Ishikawa (cell line): ENCODE data around the gene EEF2K.

Experiments used
- CEBPB ChIP-seq: IDR thresholded peaks from 2 replicates; pipeline ENCODE4 v1.6.1; 2012
- CREB1 ChIP-seq: IDR thresholded peaks from 2 replicates; pipeline ENCODE4 v1.6.1; 2012; ENCODE audit warnings: low read depth
- EGR1 ChIP-seq: IDR thresholded peaks from 2 replicates; pipeline ENCODE4 v1.6.1; 2012
- EP300 ChIP-seq: IDR thresholded peaks from 2 replicates; pipeline ENCODE4 v1.6.1; 2012; ENCODE audit warnings: borderline replicate concordance
- FOXM1 ChIP-seq: IDR thresholded peaks from 2 replicates; pipeline ENCODE4 v1.6.1; 2012; ENCODE audit warnings: low read depth, borderline replicate concordance
- MAX ChIP-seq: IDR thresholded peaks from 2 replicates; pipeline ENCODE4 v1.6.1; 2012
- NFIC ChIP-seq: IDR thresholded peaks from 2 replicates; pipeline ENCODE4 v1.6.1; 2012
- RAD21 ChIP-seq: IDR thresholded peaks from 2 replicates; pipeline ENCODE4 v1.6.1; 2012; ENCODE audit warnings: low read depth
- REST ChIP-seq: IDR thresholded peaks from 2 replicates; pipeline ENCODE4 v1.6.1; 2012; ENCODE audit warnings: low read depth, mild to moderate bottlenecking
- TAF1 ChIP-seq: IDR thresholded peaks from 2 replicates; pipeline ENCODE4 v1.6.1; 2012; ENCODE audit warnings: low read depth, mild to moderate bottlenecking
- TCF12 ChIP-seq: IDR thresholded peaks from 2 replicates; pipeline ENCODE4 v1.6.1; 2012; ENCODE audit warnings: low read depth
- TEAD4 ChIP-seq: IDR thresholded peaks from 2 replicates; pipeline ENCODE4 v1.6.1; 2012
- YY1 ChIP-seq: IDR thresholded peaks from 2 replicates; pipeline ENCODE4 v1.6.1; 2012; ENCODE audit warnings: low read depth
- ZBTB7A ChIP-seq: IDR thresholded peaks from 2 replicates; pipeline ENCODE4 v1.6.1; 2012; ENCODE audit warnings: low read depth
- TF ChIP-seq, protein P1 (sequence below): IDR thresholded peaks from 2 replicates; pipeline ENCODE4 v1.6.1; 2012

The EEF2K gene

GRCh38 chr16:22177968-22178930 lies 27.8 kb upstream of the EEF2K start:
- TF ChIP-seq ZBTB7A (no peak), RAD21 (no peak), REST (no peak), TEAD4 (no peak), FOXM1 (no peak), NFIC (no peak), MAX (no peak), TAF1 (no peak), EGR1 (no peak), CREB1 (no peak), TCF12 (no peak)
- TF ChIP-seq, protein P1, sequence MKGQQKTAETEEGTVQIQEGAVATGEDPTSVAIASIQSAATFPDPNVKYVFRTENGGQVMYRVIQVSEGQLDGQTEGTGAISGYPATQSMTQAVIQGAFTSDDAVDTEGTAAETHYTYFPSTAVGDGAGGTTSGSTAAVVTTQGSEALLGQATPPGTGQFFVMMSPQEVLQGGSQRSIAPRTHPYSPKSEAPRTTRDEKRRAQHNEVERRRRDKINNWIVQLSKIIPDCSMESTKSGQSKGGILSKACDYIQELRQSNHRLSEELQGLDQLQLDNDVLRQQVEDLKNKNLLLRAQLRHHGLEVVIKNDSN, result no peak

DNA sequence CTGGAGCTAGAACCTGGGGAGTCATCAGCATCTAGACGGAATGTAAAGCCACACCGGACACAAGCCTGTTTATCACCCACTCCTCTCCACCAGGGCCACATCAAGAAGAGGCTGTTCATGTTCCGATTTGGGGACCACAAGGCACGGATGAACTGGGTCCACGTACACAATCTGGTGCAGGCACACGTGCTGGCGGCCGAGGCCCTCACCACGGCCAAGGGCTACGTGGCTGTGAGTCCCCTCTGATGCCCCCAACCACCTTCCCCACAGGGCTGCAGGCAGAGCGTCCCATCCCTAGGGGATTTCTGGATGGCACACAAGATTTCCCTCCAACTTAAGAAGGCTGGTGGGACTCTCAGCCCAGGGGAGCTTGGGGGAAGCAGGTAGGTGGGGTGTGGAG lies 24.7 kb upstream of the EEF2K start:
- TF ChIP-seq MAX (no peak), ZBTB7A (no peak), TCF12 (no peak), CREB1 (no peak), YY1 (no peak), RAD21 (no peak), EGR1 (no peak), TEAD4 (no peak)
- TF ChIP-seq, protein P1, result no peak

DNA sequence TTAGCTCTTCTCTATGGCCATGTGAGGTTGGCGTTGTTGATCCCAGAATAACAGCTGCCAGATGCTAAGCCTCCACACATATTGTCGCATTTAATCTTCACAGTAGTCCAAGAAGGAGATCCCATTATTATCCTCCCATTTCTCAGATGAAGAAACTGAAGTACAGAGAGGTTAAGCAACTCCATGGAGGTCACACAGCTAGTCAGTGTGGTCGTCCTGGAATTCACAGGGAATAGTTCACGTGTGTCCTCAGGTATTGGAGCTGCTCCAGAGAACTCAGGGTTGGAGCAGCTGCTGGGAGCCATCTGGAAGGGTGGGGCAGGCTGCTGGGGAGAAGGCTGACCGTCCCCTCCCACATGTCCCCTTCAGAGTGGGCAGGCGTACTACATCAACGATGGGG lies 24.2 kb upstream of the EEF2K start:
- TF ChIP-seq FOXM1 (no peak), CREB1 (no peak), CEBPB (no peak), TAF1 (no peak), YY1 (no peak)

- no peak for TF ChIP-seq RAD21
- TF ChIP-seq NFIC, result no peak
- no peak for TF ChIP-seq REST
- TF ChIP-seq TCF12, result no peak
- no peak for TF ChIP-seq FOXM1
- TF ChIP-seq EP300, result no peak
- TF ChIP-seq MAX, result no peak
- TF ChIP-seq, protein P1, result no peak
- no peak for TF ChIP-seq CREB1
- no peak for TF ChIP-seq EGR1
- no peak for TF ChIP-seq CEBPB
- TF ChIP-seq YY1, result no peak
- TF ChIP-seq ZBTB7A, result no peak
- TF ChIP-seq TAF1, result no peak
- no peak for TF ChIP-seq TEAD4
Measured at GRCh38 chr16:22183335-22183734, 22.7 kb upstream of the EEF2K start.

DNA sequence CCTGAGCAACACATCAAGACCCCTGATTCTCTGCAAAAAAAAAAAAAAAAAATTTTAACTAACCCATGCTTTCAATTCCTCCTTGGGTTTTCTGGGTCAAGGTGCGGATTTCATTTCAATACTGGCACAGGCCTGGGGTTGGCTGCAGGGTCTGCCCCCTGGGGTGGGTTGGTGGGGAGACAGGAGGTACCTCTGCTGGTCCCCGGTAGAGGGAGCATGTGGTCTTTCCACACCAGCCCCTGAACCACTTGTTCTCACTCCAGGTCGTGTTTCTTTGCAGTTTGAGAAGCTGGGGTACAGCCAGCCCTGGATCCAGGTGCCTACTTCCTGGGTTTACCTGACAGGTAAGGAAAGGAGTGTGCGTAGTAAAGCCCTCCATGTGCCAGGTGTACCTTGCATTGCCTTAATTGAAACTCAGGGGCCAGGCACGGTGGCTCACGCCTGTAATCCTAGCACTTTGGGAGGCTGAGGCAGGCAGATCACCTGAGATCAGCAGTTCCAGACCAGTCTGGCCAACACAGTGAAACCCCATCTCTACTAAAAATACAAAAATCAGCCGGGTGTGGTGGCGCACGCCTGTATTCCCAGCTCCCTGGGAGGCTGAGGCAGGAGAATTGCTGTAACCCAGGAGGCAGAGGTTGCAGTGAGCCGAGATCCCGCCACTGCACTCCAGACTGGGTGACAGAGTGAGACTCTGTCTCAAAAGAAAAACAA lies 22.0 kb upstream of the EEF2K start:
- TF ChIP-seq RAD21 (no peak), ZBTB7A (no peak), TCF12 (no peak), TEAD4 (no peak), REST (no peak), NFIC (no peak), YY1 (no peak), MAX (no peak)
- TF ChIP-seq, protein P1, result no peak
